CD4-positive, alpha-beta T cell (primary cell): ENCODE results near the gene MCAM. TPM values are rescaled to one million over a fixed set of nuclear protein-coding genes. Genes with fewer than 3 reads are reported as not detected.

Experiments used
- ATAC-seq: fragments of 200-7000 bp; cut with Tn5 transposase; one replicate; pipeline ENCODE4 v1.10.0; 2022; ENCODE audit warnings: mild to moderate bottlenecking; ENCODE audit not compliant: poor library complexity
- CTCF ChIA-PET: fragments of 350-600 bp; sonication (Branson Sonifier 250); formaldehyde crosslinking; loops from one replicate; lab custom pipeline; 2021; ENCODE audit warnings: antibody characterized with exemption, inconsistent platforms; lab: Charles Lee
- POLR2A ChIA-PET: fragments of 350-600 bp; sonication (Branson Sonifier 250); formaldehyde crosslinking; loops from one replicate; lab custom pipeline; 2021; ENCODE audit warnings: antibody characterized with exemption, inconsistent platforms; lab: Charles Lee
- DNase-seq, 14 experiments: peaks; one replicate each; pipeline ENCODE4 v3.0.0-alpha.2; 2013 to 2020; ENCODE audit warnings: mixed read lengths in 2 of 14
- H3K27ac ChIP-seq, 2 donors: one replicate each; pipeline versions ENCODE4 v1.5.1 to v1.7.0; 2013; ENCODE audit warnings: low read length in 2 of 2, low read depth in 1 of 2, mild to moderate bottlenecking in 1 of 2
- H3K27me3 ChIP-seq, 2 experiments: 1 replicate in 1 of 2; 2 replicates in 1 of 2; pipeline versions ENCODE4 v1.6.1 to v1.7.0; 2013; ENCODE audit warnings: low read length in 2 of 2, control low read depth in 1 of 2, mild to moderate bottlenecking in 1 of 2, moderate library complexity in 1 of 2; ENCODE audit not compliant: insufficient read depth in 2 of 2, control insufficient read depth in 1 of 2
- H3K36me3 ChIP-seq: one replicate; pipeline ENCODE4 v1.6.1; 2013; ENCODE audit warnings: low read length, control low read depth; ENCODE audit not compliant: insufficient read depth
- H3K4me1 ChIP-seq: one replicate; pipeline ENCODE4 v1.6.1; 2013; ENCODE audit warnings: low read length, control low read depth; ENCODE audit not compliant: insufficient read depth
- H3K4me3 ChIP-seq: one replicate; pipeline ENCODE4 v1.5.1; 2013; ENCODE audit warnings: mild to moderate bottlenecking, low read length, moderate library complexity
- H3K9me3 ChIP-seq, 2 experiments: 1 replicate in 1 of 2; 2 replicates in 1 of 2; pipeline versions ENCODE4 v1.6.1 to v1.7.0; 2013; ENCODE audit warnings: low read length in 2 of 2, mild to moderate bottlenecking in 2 of 2, control low read depth in 1 of 2, moderate library complexity in 1 of 2; ENCODE audit not compliant: control insufficient read depth in 1 of 2, insufficient read depth in 1 of 2
- H3K27ac Mint-ChIP-seq: one replicate; pipeline ENCODE4 v1.8.0; 2020; ENCODE audit warnings: mixed read lengths
- H3K27me3 Mint-ChIP-seq: one replicate; pipeline ENCODE4 v1.8.0; 2021; ENCODE audit warnings: mixed read lengths
- H3K36me3 Mint-ChIP-seq: one replicate; pipeline ENCODE4 v1.8.0; 2021; ENCODE audit warnings: low read depth, mixed read lengths
- H3K4me1 Mint-ChIP-seq: one replicate; pipeline ENCODE4 v1.8.0; 2021; ENCODE audit warnings: low read depth, mixed read lengths
- H3K4me3 Mint-ChIP-seq: one replicate; pipeline ENCODE4 v1.8.0; 2020; ENCODE audit warnings: mild to moderate bottlenecking, mixed read lengths
- H3K9me3 Mint-ChIP-seq: one replicate; pipeline ENCODE4 v1.8.0; 2020; ENCODE audit warnings: mixed read lengths
- intact Hi-C, 2 experiments: fragments of 100-400 bp; cut with DNase I in 1 of 2; cut with micrococcal nuclease in 1 of 2; formaldehyde crosslinking; loops; one replicate each; pipeline versions ENCODE4 v1.15.1 to v1.9.0; 2023 to 2025; cut with DNase I, micrococcal nuclease
- total RNA-seq, 174 experiments: library from RNA in 2 of 174; stranded (reverse) in 2 of 174; gene quantifications; one replicate each; pipeline ENCODE4 v1.2.3 and lab custom pipeline; 2021 to 2026
- TF ChIP-seq, protein P1 (sequence below): fragments of 200-600 bp; IDR thresholded peaks from one replicate; pipeline ENCODE4 v1.8.0; 2022; ENCODE audit warnings: antibody characterized with exemption, mild to moderate bottlenecking

The MCAM gene
- total RNA-seq, 2 experiments from 2014 or later = 16.0 to 16.5 TPM

DNA sequence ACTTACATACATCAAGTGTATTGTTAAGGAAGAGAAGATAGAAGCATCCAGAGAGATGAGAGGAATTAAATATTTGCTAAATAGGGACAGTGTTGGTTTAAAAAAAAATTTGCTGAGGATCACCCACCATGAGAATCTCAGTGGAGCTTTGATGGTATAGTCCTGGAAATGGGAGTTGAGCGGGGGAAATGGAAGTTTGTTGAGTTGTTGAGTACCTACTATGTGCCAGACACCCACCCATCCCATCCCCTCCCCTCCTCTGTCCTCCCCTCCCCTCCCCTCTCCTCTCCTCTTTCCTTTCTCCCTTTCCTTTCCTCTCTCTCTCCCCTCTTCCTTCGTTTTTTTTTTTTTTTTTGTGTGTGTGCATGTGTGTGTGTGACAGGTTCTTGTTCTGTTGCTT lies 34.3 kb upstream of the MCAM start:
- Mint-ChIP-seq H3K36me3 (no peaks in the 10 kb centered on the region), H3K9me3 (no peaks in the 10 kb centered on the region), H3K4me3 (no peak overlapping the region), H3K27ac (no peak overlapping the region), H3K27me3 (peaks cover 52% of the 10 kb centered on the region), H3K4me1 (peaks cover 4% of the 10 kb centered on the region)
- DNase-seq = no peak
- TF ChIP-seq, protein P1, sequence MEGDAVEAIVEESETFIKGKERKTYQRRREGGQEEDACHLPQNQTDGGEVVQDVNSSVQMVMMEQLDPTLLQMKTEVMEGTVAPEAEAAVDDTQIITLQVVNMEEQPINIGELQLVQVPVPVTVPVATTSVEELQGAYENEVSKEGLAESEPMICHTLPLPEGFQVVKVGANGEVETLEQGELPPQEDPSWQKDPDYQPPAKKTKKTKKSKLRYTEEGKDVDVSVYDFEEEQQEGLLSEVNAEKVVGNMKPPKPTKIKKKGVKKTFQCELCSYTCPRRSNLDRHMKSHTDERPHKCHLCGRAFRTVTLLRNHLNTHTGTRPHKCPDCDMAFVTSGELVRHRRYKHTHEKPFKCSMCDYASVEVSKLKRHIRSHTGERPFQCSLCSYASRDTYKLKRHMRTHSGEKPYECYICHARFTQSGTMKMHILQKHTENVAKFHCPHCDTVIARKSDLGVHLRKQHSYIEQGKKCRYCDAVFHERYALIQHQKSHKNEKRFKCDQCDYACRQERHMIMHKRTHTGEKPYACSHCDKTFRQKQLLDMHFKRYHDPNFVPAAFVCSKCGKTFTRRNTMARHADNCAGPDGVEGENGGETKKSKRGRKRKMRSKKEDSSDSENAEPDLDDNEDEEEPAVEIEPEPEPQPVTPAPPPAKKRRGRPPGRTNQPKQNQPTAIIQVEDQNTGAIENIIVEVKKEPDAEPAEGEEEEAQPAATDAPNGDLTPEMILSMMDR = no peak
- POLR2A ChIA-PET = no interaction called here
- no peaks in the 10 kb centered on the region for H3K36me3 ChIP-seq
- H3K4me3 ChIP-seq = no peak overlapping the region
- CTCF ChIA-PET = no interaction called here
- peaks cover 4 to 11% of the 10 kb centered on the region in 2 experiments for H3K27me3 ChIP-seq
- no peak for ATAC-seq
- intact Hi-C loops = loop anchor here in 1 of 2 experiments (10.0 kb wide), 1 partner anchor 384 kb away; no protein-coding TSS in a partner anchor
- no peaks in the 10 kb centered on the region for H3K9me3 ChIP-seq
- peaks cover 12% of the 10 kb centered on the region for H3K4me1 ChIP-seq
- no peak overlapping the region for H3K27ac ChIP-seq

DNA sequence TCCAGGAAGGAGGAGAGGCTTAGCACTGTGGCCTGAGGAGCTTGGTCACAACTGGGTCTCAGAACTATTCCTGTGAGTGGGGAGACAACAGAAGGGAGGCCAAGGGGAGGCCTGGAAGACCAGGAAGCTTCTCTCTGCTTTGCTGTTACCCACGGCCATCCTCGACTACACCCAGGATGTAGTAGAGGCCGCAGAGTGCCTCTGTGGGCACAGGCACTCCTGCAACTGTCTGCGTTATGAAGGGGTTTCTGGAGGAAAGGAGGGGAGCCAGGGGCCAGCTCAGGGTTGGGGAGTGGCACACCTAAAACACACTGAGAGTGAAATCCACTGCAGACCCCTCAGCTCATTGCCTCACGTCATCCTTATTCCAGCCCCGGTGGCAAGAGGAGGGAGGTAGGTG lies 33.4 kb upstream of the MCAM start:
- TF ChIP-seq, protein P1 = no peak
- no peak overlapping the region for H3K4me3 ChIP-seq
- no peak for DNase-seq
- no peaks in the 10 kb centered on the region for H3K36me3 Mint-ChIP-seq
- intact Hi-C loops = loop anchor here in 1 of 2 experiments (10.0 kb wide), 1 partner anchor 384 kb away; no protein-coding TSS in a partner anchor
- H3K9me3 Mint-ChIP-seq = no peaks in the 10 kb centered on the region
- peaks cover 4 to 9% of the 10 kb centered on the region in 2 experiments for H3K27me3 ChIP-seq
- H3K4me1 Mint-ChIP-seq = peaks cover 4% of the 10 kb centered on the region
- CTCF ChIA-PET = no interaction called here
- H3K4me1 ChIP-seq = peaks cover 6% of the 10 kb centered on the region
- H3K27ac ChIP-seq = no peak overlapping the region
- H3K27ac Mint-ChIP-seq = no peak overlapping the region
- H3K4me3 Mint-ChIP-seq = no peak overlapping the region
- peaks cover 47% of the 10 kb centered on the region for H3K27me3 Mint-ChIP-seq
- ATAC-seq = no peak
- POLR2A ChIA-PET = no interaction called here
- H3K9me3 ChIP-seq = no peaks in the 10 kb centered on the region
- no peaks in the 10 kb centered on the region for H3K36me3 ChIP-seq

DNA sequence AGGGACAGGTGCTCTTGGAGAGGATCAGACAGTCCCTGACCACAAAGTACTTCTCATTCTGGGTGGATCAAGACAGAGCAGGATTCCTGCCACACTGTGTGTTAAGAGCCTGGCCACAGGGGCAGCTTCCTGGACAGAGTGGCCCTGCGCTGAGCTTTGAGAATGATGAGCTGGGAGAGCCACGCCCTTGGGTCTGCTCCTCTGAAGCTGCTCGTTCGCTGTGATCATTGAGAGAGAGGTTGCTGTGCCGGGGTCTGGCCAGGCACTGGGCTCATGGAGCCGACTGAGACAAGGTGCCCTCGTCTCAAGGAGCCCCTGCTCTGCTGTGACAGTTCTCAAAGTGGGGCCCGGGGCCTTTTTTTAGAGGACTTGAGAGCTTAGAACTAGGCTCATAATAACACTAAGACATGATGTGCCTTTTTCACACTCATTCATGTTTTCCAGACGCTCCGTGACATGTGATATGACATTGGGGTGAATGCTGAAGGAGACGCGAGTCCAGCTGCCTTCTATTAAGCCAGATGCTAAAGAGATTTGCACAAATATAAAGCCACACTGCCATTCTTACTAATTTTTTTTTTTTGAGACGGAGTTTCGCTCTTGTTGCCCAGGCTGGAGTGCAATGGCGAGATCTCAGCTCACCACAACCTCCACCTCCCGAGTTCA lies 31.1 kb upstream of the MCAM start:
- ChIA-PET POLR2A (no interaction called here), CTCF (interaction anchor here (1.1 kb wide), 1 partner anchor 8 kb away, joined by 3 read pairs; no protein-coding TSS in a partner anchor)
- H3K4me1 ChIP-seq = peaks cover 6% of the 10 kb centered on the region
- no peaks in the 10 kb centered on the region for H3K36me3 Mint-ChIP-seq
- H3K4me3 Mint-ChIP-seq = no peak overlapping the region
- TF ChIP-seq, protein P1 = no peak
- H3K27ac ChIP-seq = no peak overlapping the region
- H3K27me3 ChIP-seq = peaks cover 3 to 6% of the 10 kb centered on the region in 2 experiments
- no peak overlapping the region for H3K27ac Mint-ChIP-seq
- ATAC-seq (no peak), DNase-seq (no peak)
- H3K27me3 Mint-ChIP-seq = peaks cover 51% of the 10 kb centered on the region
- no peak overlapping the region for H3K4me3 ChIP-seq
- intact Hi-C loops = no loop called here
- peaks cover 4% of the 10 kb centered on the region for H3K4me1 Mint-ChIP-seq
- no peaks in the 10 kb centered on the region for H3K9me3 Mint-ChIP-seq
- no peaks in the 10 kb centered on the region for H3K36me3 ChIP-seq
- no peaks in the 10 kb centered on the region for H3K9me3 ChIP-seq
